ENCODE results near the gene HECTD4.

The HECTD4 gene

GRCh38 chr12:112322882-112323547 lies 59.2 kb downstream of the HECTD4 start:
- DNase-seq (ENCODE audit: low read depth in 1 of 2, low spot score in 1 of 2): no peak

- DNase-seq (ENCODE audit: low read depth in 1 of 2, low spot score in 1 of 2): no peak
Measured at GRCh38 chr12:112322441-112322840, 59.8 kb downstream of the HECTD4 start.

- no peak for DNase-seq (ENCODE audit: low read depth in 1 of 2, low spot score in 1 of 2)
Measured at GRCh38 chr12:112321245-112321644, 61.0 kb downstream of the HECTD4 start.

GRCh38 chr12:112319395-112319794 lies 62.8 kb downstream of the HECTD4 start:
- no peak for DNase-seq (ENCODE audit: low read depth in 1 of 2, low spot score in 1 of 2)

GRCh38 chr12:112317481-112317880 lies 64.8 kb downstream of the HECTD4 start:
- DNase-seq (ENCODE audit: low read depth in 1 of 2, low spot score in 1 of 2): no peak

GRCh38 chr12:112314981-112315380 lies 67.2 kb downstream of the HECTD4 start:
- DNase-seq (ENCODE audit: low read depth in 1 of 2, low spot score in 1 of 2): no peak

- no peak for DNase-seq (ENCODE audit: low read depth in 1 of 2, low spot score in 1 of 2)
Measured at GRCh38 chr12:112309797-112310196, 72.4 kb downstream of the HECTD4 start.

- DNase-seq (ENCODE audit: low read depth in 1 of 2, low spot score in 1 of 2): no peak
Measured at GRCh38 chr12:112308652-112309051, 73.6 kb downstream of the HECTD4 start.

- DNase-seq (ENCODE audit: low read depth in 1 of 2, low spot score in 1 of 2): no peak
Measured at GRCh38 chr12:112308161-112308560, 74.1 kb downstream of the HECTD4 start.

- DNase-seq (ENCODE audit: low read depth in 1 of 2, low spot score in 1 of 2): no peak
Measured at GRCh38 chr12:112307317-112308011, 74.8 kb downstream of the HECTD4 start.

GRCh38 chr12:112305951-112306350 lies 76.3 kb downstream of the HECTD4 start:
- DNase-seq (ENCODE audit: low read depth in 1 of 2, low spot score in 1 of 2): no peak

- no peak for DNase-seq (ENCODE audit: low read depth in 1 of 2, low spot score in 1 of 2)
Measured at GRCh38 chr12:112304436-112304835, 77.8 kb downstream of the HECTD4 start.

- DNase-seq (ENCODE audit: low read depth in 1 of 2, low spot score in 1 of 2): no peak
Measured at GRCh38 chr12:112303799-112304198, 78.4 kb downstream of the HECTD4 start.

GRCh38 chr12:112303004-112303403 lies 79.2 kb downstream of the HECTD4 start:
- peak in 1 of 2 donors; percentile 2 for DNase-seq (ENCODE audit: low read depth in 1 of 2, low spot score in 1 of 2)

- DNase-seq (ENCODE audit: low read depth in 1 of 2, low spot score in 1 of 2): no peak
Measured at GRCh38 chr12:112299704-112300103, 82.5 kb downstream of the HECTD4 start.

GRCh38 chr12:112297188-112297587 lies 85.0 kb downstream of the HECTD4 start:
- DNase-seq (ENCODE audit: low read depth in 1 of 2, low spot score in 1 of 2): no peak

- DNase-seq (ENCODE audit: low read depth in 1 of 2, low spot score in 1 of 2): no peak
Measured at GRCh38 chr12:112296183-112296582, 86.0 kb downstream of the HECTD4 start.

- DNase-seq (ENCODE audit: low read depth in 1 of 2, low spot score in 1 of 2): no peak
Measured at GRCh38 chr12:112294793-112295192, 87.4 kb downstream of the HECTD4 start.

- DNase-seq (ENCODE audit: low read depth in 1 of 2, low spot score in 1 of 2): no peak
Measured at GRCh38 chr12:112288638-112289037, 93.6 kb downstream of the HECTD4 start.

- DNase-seq (ENCODE audit: low read depth in 1 of 2, low spot score in 1 of 2): no peak
Measured at GRCh38 chr12:112285600-112286401, 96.4 kb downstream of the HECTD4 start.

- no peak for DNase-seq (ENCODE audit: low read depth in 1 of 2, low spot score in 1 of 2)
Measured at GRCh38 chr12:112283546-112283945, 98.7 kb downstream of the HECTD4 start.

- no peak for DNase-seq (ENCODE audit: low read depth in 1 of 2, low spot score in 1 of 2)
Measured at GRCh38 chr12:112282920-112283319, 99.3 kb downstream of the HECTD4 start.
